Breast epithelium (tissue), 4 donors: Measurements from ENCODE around the gene MECR. TPM values are rescaled to one million over a fixed set of nuclear protein-coding genes. Genes with fewer than 3 reads are reported as not detected.

Experiments
- DNase-seq, 2 donors: peaks; one replicate each; pipeline ENCODE4 v3.0.0-alpha.2; 2019; ENCODE audit warnings: low spot score in 2 of 2
- H3K27ac ChIP-seq, 2 donors: fragments of 200-600 bp; sonication (generic) in 1 of 2; one replicate each; pipeline ENCODE4 v1.5.1; 2016 to 2019; ENCODE audit warnings: mild to moderate bottlenecking in 1 of 2
- H3K27me3 ChIP-seq, 2 donors: fragments of 200-600 bp; sonication (generic) in 1 of 2; one replicate each; pipeline versions ENCODE4 v1.5.1 to v1.6.0; 2017 to 2019; ENCODE audit warnings: control low read depth in 1 of 2, mild to moderate bottlenecking in 1 of 2
- H3K36me3 ChIP-seq: fragments of 200-600 bp; one replicate; pipeline ENCODE4 v1.5.1; 2019
- H3K4me1 ChIP-seq, 2 donors: fragments of 200-600 bp; sonication (generic); one replicate each; pipeline ENCODE4 v1.5.1; 2016 to 2019; ENCODE audit warnings: control low read depth in 1 of 2
- H3K4me3 ChIP-seq, 3 donors: fragments of 200-600 bp; sonication (generic); 1 replicate in 2 of 3; 2 replicates in 1 of 3; pipeline ENCODE4 v1.5.1; 2016 to 2019; ENCODE audit warnings: mild to moderate bottlenecking in 3 of 3, moderate library complexity in 2 of 3
- H3K9me3 ChIP-seq, 2 donors: fragments of 200-600 bp; sonication (generic) in 1 of 2; one replicate each; pipeline ENCODE4 v1.5.1; 2016 to 2019; ENCODE audit warnings: control low read depth in 1 of 2
- CTCF ChIP-seq, 3 donors: fragments of 450-650 bp; IDR thresholded peaks; one replicate each; pipeline ENCODE4 v1.5.1; 2016 to 2017; ENCODE audit warnings: antibody characterized with exemption in 3 of 3, mild to moderate bottlenecking in 3 of 3, moderate library complexity in 3 of 3
- POLR2A ChIP-seq: fragments of 450-650 bp; IDR thresholded peaks from one replicate; pipeline ENCODE4 v1.6.1; 2016; ENCODE audit warnings: antibody characterized with exemption, mild to moderate bottlenecking, moderate library complexity
- POLR2AphosphoS5 ChIP-seq, 3 donors: sonication (generic); formaldehyde crosslinking; IDR thresholded peaks; one replicate each; pipeline ENCODE4 v1.6.1; 2017; ENCODE audit warnings: antibody characterized with exemption in 3 of 3
- intact Hi-C: fragments of 100-400 bp; cut with DNase I; formaldehyde crosslinking; loops from one replicate; pipeline ENCODE4 v1.15.1; 2023; ENCODE audit warnings: low total_unique reads
- total RNA-seq, 3 donors: library from RNA; depleted of rRNA; stranded (reverse); fragments of >200 nt; gene quantifications; one replicate each; pipeline ENCODE4 v1.1.0, GENCODE V29; 2016

MECR gene
- total RNA-seq, 3 donors from 2014 or later: 21.0 to 23.3 (median 21.3) TPM

GRCh38 chr1:29272147-29272907 lies 41.6 kb upstream of the MECR start:
- Histone ChIP-seq H3K4me1 (peaks cover 0 to 11% of the 10 kb centered on the region in 2 donors), H3K36me3 (no peaks in the 10 kb centered on the region), H3K27ac (no peak overlapping the region), H3K4me3 (no peak overlapping the region), H3K27me3 (no peaks in the 10 kb centered on the region), H3K9me3 (no peaks in the 10 kb centered on the region)
- DNase-seq: no peak
- intact Hi-C loops: no loop called here
- TF ChIP-seq CTCF (IDR thresholded peaks at IDR 0.05): no peak
- no peak for TF ChIP-seq POLR2A
- TF ChIP-seq POLR2AphosphoS5 (IDR thresholded peaks at IDR 0.05): no peak

- TF ChIP-seq POLR2AphosphoS5 (IDR thresholded peaks at IDR 0.05) (no peak), POLR2A (no peak), CTCF (IDR thresholded peaks at IDR 0.05) (no peak)
- Histone ChIP-seq H3K36me3 (no peaks in the 10 kb centered on the region), H3K27ac (no peak overlapping the region), H3K27me3 (no peaks in the 10 kb centered on the region), H3K4me3 (no peak overlapping the region), H3K9me3 (no peaks in the 10 kb centered on the region), H3K4me1 (peaks cover 0 to 11% of the 10 kb centered on the region in 2 donors)
- peak; percentile 68 to 74 for DNase-seq
- intact Hi-C loops: no loop called here
These were observed 41.0 kb upstream of the MECR start for GRCh38 chr1:29271724-29272123.

- Histone ChIP-seq H3K36me3 (no peaks in the 10 kb centered on the region), H3K27me3 (no peaks in the 10 kb centered on the region), H3K9me3 (no peaks in the 10 kb centered on the region), H3K4me3 (no peak overlapping the region), H3K27ac (no peak overlapping the region), H3K4me1 (peaks cover 0 to 11% of the 10 kb centered on the region in 2 donors)
- no peak for TF ChIP-seq POLR2A
- no peak for TF ChIP-seq POLR2AphosphoS5 (IDR thresholded peaks at IDR 0.05)
- intact Hi-C loops: no loop called here
- no peak for DNase-seq
These were observed 40.3 kb upstream of the MECR start for GRCh38 chr1:29270929-29271521.

GRCh38 chr1:29269382-29269781 lies 38.6 kb upstream of the MECR start:
- Histone ChIP-seq H3K27me3 (no peaks in the 10 kb centered on the region), H3K4me1 (peaks cover 0 to 11% of the 10 kb centered on the region in 2 donors), H3K36me3 (no peaks in the 10 kb centered on the region), H3K9me3 (no peaks in the 10 kb centered on the region), H3K4me3 (no peak overlapping the region), H3K27ac (no peak overlapping the region)
- no peak for TF ChIP-seq POLR2AphosphoS5 (IDR thresholded peaks at IDR 0.05)
- no peak for TF ChIP-seq POLR2A
- no peak for TF ChIP-seq CTCF (IDR thresholded peaks at IDR 0.05)
- intact Hi-C loops: no loop called here
- DNase-seq: peak in 1 of 2 donors; percentile 25

GRCh38 chr1:29267321-29268070 lies 36.8 kb upstream of the MECR start:
- H3K27ac ChIP-seq: no peak overlapping the region
- intact Hi-C loops: no loop called here
- H3K4me1 ChIP-seq: peaks cover 0 to 11% of the 10 kb centered on the region in 2 donors
- TF ChIP-seq POLR2AphosphoS5 (IDR thresholded peaks at IDR 0.05) (no peak), POLR2A (no peak), CTCF (IDR thresholded peaks at IDR 0.05) (no peak)
- no peak overlapping the region for H3K4me3 ChIP-seq
- DNase-seq: no peak
- H3K36me3 ChIP-seq: no peaks in the 10 kb centered on the region
- no peaks in the 10 kb centered on the region for H3K9me3 ChIP-seq
- no peaks in the 10 kb centered on the region for H3K27me3 ChIP-seq
